OCI-LY3 (cell line): ENCODE data around the gene LAMA4.

Experiments used
- H2AFZ ChIP-seq: fragments of 200-600, 300-600 bp; shearing (Covaris generic); 2 replicates; pipeline ENCODE4 v1.6.0; 2014; ENCODE audit warnings: antibody characterized with exemption, low read depth, low read length
- H3K27ac ChIP-seq: fragments of 200-600, 300-600 bp; sonication (generic); 2 replicates; pipeline ENCODE4 v1.5.1; 2014; ENCODE audit warnings: mild to moderate bottlenecking, low read length, moderate library complexity, mixed read lengths
- H3K27me3 ChIP-seq: fragments of 200-600, 300-600 bp; sonication (generic); 2 replicates; pipeline ENCODE4 v1.6.1; 2014; ENCODE audit warnings: low read depth, low read length, mixed read lengths
- H3K36me3 ChIP-seq: fragments of 200-600, 300-600 bp; sonication (generic); replicated peaks from 2 replicates; pipeline ENCODE3; 2014; ENCODE audit warnings: low read depth, low read length, mixed read lengths
- H3K4me1 ChIP-seq: fragments of 300-600, 200-600 bp; sonication (generic); 2 replicates; pipeline ENCODE4 v1.6.1; 2014; ENCODE audit warnings: low read length, mixed read lengths
- H3K4me2 ChIP-seq: fragments of 200-600, 300-600 bp; sonication (generic); 2 replicates; pipeline ENCODE4 v1.6.1; 2014; ENCODE audit warnings: low read length, mixed read lengths
- H3K4me3 ChIP-seq: fragments of 300-600, 200-600 bp; sonication (generic); 2 replicates; pipeline ENCODE4 v1.5.1; 2014; ENCODE audit warnings: antibody characterized with exemption, mild to moderate bottlenecking, low read length, moderate library complexity
- H3K79me2 ChIP-seq: fragments of 300-600, 200-600 bp; shearing (Covaris generic); 2 replicates; pipeline ENCODE4 v1.6.1; 2014; ENCODE audit warnings: mild to moderate bottlenecking, low read length, mixed read lengths
- H3K9ac ChIP-seq: fragments of 300-600, 200-600 bp; shearing (Covaris generic); 2 replicates; pipeline ENCODE4 v1.6.0; 2014; ENCODE audit warnings: mild to moderate bottlenecking, low read length, moderate library complexity
- H3K9me3 ChIP-seq: fragments of 200-600, 300-600 bp; shearing (Covaris generic); 2 replicates; pipeline ENCODE4 v1.6.1; 2014; ENCODE audit warnings: low read length, mixed read lengths; ENCODE audit not compliant: insufficient read depth
- H4K20me1 ChIP-seq: fragments of 200-600, 300-600 bp; sonication (generic); 2 replicates; pipeline ENCODE4 v1.6.1; 2016; ENCODE audit warnings: low read length, mixed read lengths; ENCODE audit not compliant: insufficient read depth
- CTCF ChIP-seq: fragments of 200-600, 300-600 bp; sonication (generic); IDR thresholded peaks from 2 replicates; pipeline ENCODE4 v1.5.1; 2014; ENCODE audit warnings: antibody characterized with exemption, low read length, low read depth
- EZH2phosphoT487 ChIP-seq: fragments of 200-600 bp; shearing (Covaris generic); IDR thresholded peaks from 2 replicates; pipeline ENCODE4 v1.6.1; 2018; ENCODE audit warnings: antibody characterized with exemption, mixed run types, low read depth

LAMA4 gene

GRCh38 chr6:112122756-112123155 lies 131.6 kb downstream of the LAMA4 start:
- Histone ChIP-seq H2AFZ (no peak overlapping the region), H3K9ac (no peak overlapping the region), H3K9me3 (no peaks in the 10 kb centered on the region), H3K4me1 (peaks cover 6% of the 10 kb centered on the region), H4K20me1 (no peaks in the 10 kb centered on the region), H3K79me2 (no peaks in the 10 kb centered on the region), H3K4me3 (no peak overlapping the region), H3K36me3 (no peaks in the 10 kb centered on the region), H3K27ac (no peak overlapping the region), H3K4me2 (no peak overlapping the region), H3K27me3 (no peaks in the 10 kb centered on the region)
- TF ChIP-seq EZH2phosphoT487 (no peak), CTCF (no peak)

GRCh38 chr6:112118034-112118433 lies 136.3 kb downstream of the LAMA4 start:
- Histone ChIP-seq H3K4me2 (peak overlapping the region; percentile 9; the same call in 1 of the 2 replicates), H3K4me1 (peaks cover 10% of the 10 kb centered on the region), H3K9me3 (no peaks in the 10 kb centered on the region), H4K20me1 (no peaks in the 10 kb centered on the region), H3K4me3 (no peak overlapping the region), H3K9ac (no peak overlapping the region), H3K27ac (no peak overlapping the region), H2AFZ (no peak overlapping the region), H3K79me2 (no peaks in the 10 kb centered on the region), H3K27me3 (no peaks in the 10 kb centered on the region), H3K36me3 (no peaks in the 10 kb centered on the region)
- TF ChIP-seq EZH2phosphoT487 = no peak
- no peak for TF ChIP-seq CTCF

DNA sequence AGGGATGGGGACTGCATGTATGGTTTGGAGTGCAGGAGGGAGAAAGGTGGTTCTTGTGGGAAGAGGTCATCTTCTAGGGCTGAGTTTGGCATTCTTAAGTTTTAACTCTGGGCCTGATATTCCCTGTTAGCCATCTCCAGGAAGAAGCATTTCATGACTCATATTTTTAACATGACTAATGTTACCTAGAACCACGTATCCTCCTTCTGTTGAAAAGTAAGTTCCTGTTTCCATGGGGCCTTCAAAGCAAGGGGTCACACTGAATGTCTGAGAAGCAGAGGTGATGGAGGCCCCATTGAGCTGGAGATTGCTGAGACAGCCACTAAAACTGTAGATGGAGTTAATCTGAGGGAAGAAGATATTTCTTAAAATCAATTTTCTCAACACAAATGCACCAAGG lies 136.8 kb downstream of the LAMA4 start:
- H3K9ac ChIP-seq = no peak overlapping the region
- H3K79me2 ChIP-seq = no peaks in the 10 kb centered on the region
- no peaks in the 10 kb centered on the region for H3K36me3 ChIP-seq
- peak overlapping the region; percentile 9; the same call in 1 of the 2 replicates for H3K4me2 ChIP-seq
- no peaks in the 10 kb centered on the region for H3K27me3 ChIP-seq
- H3K4me3 ChIP-seq = no peak overlapping the region
- no peaks in the 10 kb centered on the region for H4K20me1 ChIP-seq
- TF ChIP-seq CTCF = no peak
- TF ChIP-seq EZH2phosphoT487 = no peak
- H3K4me1 ChIP-seq = peaks cover 10% of the 10 kb centered on the region
- no peak overlapping the region; the same call in 1 of the 2 replicates for H2AFZ ChIP-seq
- H3K27ac ChIP-seq = no peak overlapping the region
- no peaks in the 10 kb centered on the region for H3K9me3 ChIP-seq

- H3K9ac ChIP-seq = no peak overlapping the region
- H3K27me3 ChIP-seq = no peaks in the 10 kb centered on the region
- H3K9me3 ChIP-seq = no peaks in the 10 kb centered on the region
- peaks cover 10% of the 10 kb centered on the region for H3K4me1 ChIP-seq
- no peaks in the 10 kb centered on the region for H3K79me2 ChIP-seq
- H3K4me3 ChIP-seq = no peak overlapping the region
- H3K36me3 ChIP-seq = no peaks in the 10 kb centered on the region
- no peak overlapping the region for H3K4me2 ChIP-seq
- H3K27ac ChIP-seq = no peak overlapping the region
- no peak overlapping the region for H2AFZ ChIP-seq
- TF ChIP-seq EZH2phosphoT487 = no peak
- no peak for TF ChIP-seq CTCF
- no peaks in the 10 kb centered on the region for H4K20me1 ChIP-seq
Observed at GRCh38 chr6:112116221-112116620, 138.1 kb downstream of the LAMA4 start.
